ENCODE measurements around the gene PARD3B.

Gene PARD3B

DNA sequence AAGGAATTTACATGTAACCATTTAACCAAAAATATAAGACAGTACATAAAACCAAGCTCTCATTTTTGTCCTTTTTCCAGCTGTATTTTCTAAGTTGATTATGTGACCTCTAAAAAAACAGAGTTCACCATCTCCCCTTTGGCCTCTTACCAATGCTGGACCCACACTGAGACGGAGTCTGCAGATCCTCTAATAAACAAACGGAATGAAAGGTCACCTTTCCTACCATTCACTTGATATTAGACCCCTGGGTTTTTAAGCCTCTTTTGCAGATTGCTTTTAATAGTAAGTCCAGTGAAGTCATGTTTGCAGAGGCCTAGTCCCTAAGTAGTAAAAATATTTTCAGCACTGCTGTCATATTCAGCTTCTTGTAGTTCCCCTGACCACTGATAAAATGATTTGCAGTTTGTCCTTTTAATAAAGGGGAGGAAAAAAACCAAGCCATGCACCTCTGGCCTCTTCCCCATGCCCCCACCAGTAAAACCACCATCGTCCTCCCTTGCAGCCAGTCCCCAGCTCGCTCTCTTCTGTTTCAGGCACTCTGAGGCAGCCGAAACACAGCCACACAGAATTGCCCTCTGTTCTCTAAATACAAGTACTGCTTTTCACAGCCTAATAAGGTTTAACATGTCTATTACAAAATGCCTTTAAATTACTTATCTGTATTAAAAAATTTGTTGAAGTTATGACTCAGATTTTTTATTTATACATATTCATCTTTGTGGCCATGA lies 427.5 kb downstream of the PARD3B start:
- DNase-seq, result no peak

DNA sequence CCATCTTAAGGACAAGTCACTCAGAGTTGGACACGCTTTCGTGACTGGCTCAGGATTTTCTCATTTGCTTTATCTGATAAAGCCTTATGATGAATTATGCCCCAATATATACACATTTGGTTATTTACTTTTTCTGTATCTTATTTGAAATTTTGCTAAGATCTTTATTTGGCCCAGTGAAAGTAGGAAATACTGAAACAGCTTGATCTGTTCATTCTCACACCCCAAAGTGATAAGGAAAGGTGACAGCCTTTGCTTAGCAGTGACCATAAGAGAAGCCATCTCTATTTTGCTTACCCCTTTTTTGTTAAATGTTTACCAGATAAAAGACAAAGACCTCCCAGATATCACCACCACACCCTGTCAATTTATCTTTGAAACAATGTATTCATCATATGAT lies 428.3 kb downstream of the PARD3B start:
- DNase-seq, result no peak

DNA sequence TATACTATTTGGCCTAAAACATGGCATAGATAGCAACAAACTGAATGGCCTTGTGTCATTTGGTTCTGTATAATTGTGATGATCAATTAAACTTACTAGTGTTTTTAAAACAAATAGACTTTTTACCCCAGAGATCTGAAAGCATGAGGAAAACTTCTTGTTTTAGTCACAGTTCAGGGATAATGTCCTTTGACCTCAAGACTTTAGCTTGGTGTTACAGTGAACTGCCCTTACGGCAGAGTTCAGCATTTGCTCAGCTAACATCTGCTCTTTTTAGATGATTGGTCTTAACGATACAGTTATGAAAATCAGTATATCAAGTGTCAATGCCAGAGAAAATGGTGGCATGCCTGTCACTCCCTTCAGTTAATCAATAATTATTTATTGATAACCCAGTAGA lies 429.2 kb downstream of the PARD3B start:
- DNase-seq, result no peak

DNA sequence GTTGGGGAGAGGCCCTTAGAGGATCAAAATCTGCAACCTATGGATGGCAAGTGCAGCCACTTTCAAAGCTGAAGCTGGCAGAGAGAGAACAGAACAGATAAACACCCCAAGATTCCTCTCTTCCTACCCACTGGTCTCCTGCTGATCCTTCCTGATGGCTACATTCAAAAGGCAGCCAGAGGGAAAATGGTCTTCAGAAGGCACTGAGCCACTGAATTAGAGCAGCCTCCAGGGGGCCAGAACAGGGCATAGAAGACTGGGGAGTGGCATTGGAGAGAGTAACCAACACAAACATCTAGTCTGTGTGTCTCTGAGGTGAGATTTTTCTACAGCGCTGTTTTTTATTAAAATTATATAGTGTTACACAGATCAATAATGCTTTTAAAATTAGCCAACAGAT lies 432.6 kb downstream of the PARD3B start:
- DNase-seq, result no peak

DNA sequence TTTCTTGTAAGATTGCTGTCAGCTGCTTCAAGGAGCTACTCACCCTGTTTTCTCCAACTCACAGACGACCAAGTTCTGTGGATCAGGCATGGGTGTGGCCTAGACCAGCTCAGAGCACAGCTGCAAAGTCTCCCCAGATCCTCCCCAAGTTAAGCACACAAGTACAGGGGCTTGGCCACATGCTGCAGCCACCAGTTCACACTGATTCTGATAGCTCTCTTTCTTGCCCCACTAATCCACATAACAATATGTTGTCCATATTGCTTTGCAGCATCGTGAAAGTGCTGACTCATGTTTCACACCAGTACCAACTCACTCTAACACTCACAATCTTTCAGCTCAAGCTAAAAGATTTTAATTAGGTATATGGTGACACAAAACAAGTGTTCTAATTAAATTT lies 437.0 kb downstream of the PARD3B start:
- DNase-seq, result no peak

DNA sequence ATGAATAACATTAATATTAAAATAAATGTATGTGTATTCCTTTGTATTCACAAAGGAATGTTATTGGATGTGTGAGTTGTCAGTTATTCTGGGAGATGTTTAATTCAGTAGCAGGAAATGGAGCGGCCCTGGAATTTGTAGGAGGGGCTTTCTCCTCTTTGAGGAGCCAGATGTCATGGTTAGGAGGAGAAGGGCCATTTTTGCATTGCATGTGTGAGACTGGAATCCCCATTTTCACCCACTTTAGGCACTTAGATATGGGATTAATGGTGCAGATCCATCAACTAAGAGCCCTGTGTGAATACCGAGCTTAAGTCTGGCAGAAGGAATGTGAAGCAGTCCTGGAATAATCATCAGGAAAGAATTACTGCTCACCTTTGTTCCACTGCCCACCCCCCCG lies 439.2 kb downstream of the PARD3B start:
- DNase-seq, result no peak

DNA sequence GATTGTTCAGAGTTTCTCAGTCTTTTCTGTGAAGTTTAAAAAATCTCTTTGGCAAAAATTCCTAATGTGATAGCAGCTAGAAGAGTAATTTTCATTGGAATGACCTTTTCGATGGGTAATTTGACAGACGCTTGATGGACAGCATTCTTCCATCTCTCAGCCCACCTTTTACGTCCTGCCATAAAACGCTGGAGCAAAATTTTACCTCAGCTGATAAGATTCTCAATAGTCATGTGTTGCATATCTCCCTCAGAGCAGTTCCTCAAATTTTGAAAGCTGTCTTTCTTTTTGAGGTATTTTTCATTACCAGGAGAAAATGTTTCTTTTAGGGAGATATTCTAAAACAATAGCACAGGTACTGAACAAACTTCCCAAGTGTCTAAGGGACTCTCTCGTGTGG lies 441.4 kb downstream of the PARD3B start:
- DNase-seq, result no peak

DNA sequence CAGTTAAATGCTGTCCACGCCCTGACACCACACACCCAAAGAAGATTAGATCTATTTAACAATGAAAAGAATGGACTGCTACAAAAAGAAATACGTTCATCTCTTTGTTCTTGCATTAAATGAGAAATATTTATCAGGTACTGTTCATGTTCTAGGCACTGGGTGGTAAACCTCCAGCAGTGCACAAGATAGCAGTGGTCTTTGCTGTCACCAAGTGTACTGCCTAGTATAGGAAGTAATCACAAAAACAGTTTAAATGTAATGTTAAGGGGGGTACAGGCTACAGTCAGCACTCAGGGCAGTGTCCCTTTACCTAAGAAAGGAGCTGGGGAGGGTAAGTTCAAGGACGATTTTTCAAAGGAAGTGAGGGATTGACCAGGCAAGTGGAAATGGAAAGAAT lies 443.6 kb downstream of the PARD3B start:
- no peak for DNase-seq

DNA sequence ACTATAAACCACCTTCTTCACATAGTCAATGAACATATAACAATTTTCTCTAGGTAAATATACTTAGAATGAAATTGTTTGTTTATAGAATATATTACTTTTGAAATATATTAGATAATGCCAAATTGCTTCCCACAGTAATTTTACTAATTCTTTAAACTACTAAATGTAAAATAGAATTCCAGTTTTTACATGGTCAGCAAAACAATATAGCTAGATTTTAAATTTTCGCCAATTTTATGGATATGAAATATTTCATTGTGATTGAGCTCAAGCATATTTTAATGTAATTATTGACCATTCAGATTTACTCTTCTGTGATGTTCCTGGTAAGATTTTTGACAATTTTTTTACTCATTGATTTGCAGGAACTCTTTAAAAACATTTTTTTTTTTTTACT lies 444.6 kb downstream of the PARD3B start:
- DNase-seq, result no peak

DNA sequence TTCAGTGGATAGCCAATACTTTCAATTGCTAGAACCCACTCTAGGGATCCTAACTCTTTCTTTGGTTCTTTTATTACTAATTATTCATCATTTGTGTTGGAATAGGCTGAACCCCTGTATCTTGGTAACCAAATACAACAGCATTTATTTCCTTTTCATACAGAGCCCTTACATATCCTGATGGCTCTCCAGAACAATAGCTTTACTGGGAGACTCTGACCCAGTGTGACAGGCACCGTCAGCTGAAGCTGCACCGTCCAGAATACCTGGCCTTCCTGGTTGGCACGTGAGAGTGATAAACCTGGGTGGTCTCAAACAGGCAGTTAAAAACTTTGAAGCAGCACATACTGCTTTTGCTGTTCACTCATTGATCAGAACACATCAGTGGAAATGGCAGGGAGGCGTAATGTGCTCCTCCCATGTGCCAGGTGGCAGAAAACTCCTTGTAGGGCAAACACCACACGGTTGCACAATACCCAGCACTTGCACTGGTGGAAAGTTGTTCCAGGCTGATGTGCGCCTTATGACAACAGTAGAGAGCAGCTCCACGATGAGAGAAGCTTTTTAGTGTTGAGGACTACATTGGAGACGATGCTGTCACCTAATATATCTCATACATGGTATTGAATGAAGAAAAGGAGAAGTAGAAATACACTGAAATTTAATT lies 456.2 kb downstream of the PARD3B start:
- DNase-seq, result no peak

DNA sequence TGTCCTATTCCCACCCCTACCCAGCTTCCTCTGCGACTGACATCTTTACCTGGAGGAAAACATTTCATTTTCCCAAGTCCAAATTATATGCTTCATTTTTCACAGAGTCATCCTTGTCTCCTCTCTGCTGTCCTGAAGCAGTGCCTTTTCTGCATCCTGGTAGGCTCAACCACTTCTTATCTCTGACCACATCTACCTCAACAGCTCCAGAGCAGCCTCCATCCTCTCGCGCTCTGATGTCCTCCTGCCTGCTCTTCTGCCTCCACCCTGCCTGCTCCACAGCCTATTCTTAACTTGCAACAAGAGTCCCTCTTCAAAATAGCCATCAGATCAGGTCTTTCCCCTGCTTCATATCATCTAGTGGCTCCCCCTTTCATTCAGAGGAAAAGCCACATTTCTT lies 457.1 kb downstream of the PARD3B start:
- DNase-seq, result no peak

DNA sequence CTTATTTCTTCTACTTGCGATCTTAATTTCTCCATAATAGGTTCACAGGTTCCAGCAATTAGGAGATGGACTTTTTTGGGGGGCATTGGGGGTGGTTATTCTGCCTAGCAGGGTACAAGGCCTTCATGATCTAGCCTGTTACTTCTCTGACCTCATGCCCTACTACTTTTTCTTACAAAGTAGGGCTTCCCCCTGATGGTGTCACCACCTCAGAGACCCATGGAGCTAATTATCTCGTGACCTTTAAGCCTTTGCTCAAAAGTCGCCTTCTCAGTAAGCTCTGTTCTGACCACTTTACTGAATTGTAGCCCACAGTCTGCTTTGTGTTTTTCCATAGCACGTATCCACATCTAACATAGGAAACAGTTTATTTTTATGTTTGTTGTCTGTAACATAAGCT lies 458.0 kb downstream of the PARD3B start:
- no peak for DNase-seq

DNA sequence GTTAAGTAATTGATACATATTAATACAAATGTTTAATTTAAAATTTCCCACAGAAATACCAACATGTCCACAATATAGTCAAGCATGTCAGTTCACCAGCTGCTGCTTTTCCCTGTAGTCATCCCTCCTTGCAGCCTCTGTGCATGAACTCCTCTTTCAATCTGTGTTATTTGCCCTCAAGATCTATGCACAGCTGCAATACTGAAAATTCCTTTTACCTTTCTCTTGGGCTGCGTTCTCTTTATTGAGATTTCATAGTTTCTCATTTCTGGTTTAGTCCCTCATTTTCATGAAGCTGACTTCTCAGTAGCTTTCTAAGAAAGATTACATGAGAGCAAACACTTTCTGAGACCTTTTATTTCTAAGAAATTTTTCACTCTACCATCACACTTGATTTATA lies 464.9 kb downstream of the PARD3B start:
- DNase-seq, result no peak

DNA sequence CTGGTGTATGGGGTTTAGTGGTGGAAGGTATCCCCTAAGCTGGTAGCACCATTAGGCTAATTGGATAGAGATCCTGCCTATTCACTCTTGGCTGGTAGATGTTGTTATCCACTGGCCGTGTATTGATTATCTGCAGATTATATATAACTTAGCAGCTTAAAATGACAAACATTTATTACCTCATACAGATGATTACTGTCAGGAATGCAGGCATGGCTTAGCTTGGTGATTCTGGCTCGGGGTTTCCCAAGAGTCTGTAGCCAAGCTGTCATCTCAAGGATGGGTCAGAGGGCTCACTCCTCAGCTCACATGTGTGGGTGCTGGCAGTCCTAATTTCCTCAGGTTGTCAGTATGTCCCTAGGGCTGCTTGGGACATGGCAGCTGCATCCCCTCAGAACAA lies 465.8 kb downstream of the PARD3B start:
- no peak for DNase-seq

DNA sequence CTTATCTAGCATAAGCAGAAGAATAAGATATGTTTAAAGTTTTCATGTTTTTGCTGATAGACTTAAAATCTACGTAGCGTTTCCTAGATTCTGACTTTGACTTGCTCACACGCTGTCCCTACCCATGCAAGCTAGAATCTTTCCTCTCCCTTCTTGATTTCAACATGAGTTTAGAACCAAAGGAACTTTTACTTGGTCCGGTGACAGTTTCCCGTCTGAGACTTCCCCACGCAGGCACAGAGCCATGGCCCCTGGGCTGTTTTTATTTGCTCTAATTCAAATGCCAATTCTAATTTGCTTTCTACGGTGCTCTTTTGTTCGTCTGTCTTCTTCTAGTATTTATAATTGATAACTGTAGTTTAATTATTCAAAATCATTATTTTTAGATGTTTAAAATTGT lies 467.7 kb downstream of the PARD3B start:
- no peak for DNase-seq

DNA sequence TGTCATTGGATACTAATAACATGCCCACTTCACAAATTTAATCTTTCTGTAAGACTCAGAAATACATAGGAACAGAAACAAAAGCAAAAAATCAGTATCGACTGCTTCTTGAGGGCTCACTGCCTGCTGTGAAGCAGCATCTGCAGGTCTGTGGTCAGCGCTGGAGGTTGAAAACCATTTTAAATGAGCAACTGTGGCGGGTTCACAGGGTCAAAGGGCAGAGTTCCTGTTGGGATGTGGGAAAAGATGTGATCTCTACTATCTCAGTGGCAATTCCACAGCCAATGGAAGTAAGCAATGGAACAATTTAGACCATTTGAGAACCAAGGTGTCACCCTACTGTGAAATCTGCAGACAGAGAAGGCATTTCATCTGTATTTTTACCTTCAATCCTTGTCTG lies 468.3 kb downstream of the PARD3B start:
- DNase-seq, result no peak

DNA sequence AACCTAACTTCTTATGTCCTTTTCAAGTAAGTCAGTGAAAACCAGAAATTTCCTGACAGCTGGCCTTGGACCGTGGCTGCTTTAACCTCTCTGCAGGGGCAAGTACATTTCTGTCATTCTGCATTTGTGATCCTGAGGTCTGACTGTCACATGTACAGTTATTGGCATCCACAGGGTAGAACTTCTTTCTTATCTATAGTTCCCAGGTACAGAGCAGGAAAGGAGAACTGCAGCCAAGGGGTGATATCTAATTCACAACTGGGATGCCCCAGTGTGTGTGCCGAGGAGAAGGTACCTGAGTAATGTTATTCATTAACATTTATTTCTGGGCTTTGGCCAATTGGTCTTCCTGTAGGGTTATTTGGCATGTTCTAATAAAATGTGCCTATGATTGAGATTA lies 468.9 kb downstream of the PARD3B start:
- DNase-seq, result no peak

DNA sequence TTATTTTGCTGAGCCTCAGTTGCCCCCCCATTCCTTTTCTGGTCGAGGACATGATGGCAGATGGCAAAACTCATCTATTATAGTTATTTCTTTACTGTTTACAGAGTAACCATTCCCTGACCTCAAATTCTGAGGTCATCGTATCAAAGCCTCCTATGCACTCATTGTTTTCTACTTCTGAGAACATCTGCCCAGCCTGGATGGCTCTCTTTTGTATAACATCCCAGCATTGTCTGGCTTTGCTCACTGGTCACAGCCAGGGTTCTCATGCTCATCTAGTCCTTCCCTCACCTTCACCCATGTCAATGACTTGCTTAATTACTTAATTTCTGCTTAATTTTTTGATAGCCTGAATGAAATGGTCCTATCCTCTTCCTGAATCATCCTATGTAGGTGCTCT lies 472.1 kb downstream of the PARD3B start:
- no peak for DNase-seq

DNA sequence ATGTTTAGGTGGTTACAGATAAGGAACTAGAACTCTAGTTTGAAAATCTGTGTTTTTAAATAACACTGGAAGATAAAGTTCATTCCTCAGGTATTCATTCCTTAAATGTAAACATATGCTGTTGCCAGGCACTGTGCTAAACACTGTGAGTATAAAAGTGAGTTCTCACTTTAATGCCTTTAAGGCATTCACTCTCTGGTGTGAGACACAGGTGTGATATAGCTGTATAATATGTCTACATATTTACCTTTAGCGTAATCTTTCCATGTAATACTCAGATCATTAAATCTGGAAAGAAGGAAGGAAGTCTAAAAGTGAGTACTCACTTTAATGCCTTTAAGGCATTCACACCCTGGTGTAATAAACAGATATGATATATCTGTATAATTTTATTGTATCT lies 472.6 kb downstream of the PARD3B start:
- no peak for DNase-seq

DNA sequence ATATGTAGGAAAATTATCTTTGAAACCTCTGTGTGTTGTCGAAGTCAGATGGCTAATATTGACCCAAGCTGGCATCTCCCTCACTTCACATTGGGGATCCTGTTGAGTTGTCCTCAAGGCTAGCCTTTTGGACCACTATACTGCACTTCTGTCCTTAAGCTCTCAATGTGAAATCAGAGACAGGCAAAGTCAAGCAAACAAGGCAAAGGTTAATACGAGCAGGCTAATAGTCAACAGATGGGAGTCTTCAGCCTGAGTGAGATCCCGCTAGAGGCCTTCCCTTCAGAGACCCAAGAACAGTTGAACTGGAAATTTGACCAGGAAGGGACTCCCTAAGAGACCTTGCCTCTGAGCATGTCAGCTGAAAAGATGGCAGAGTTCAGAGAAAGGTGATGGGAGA lies 475.4 kb downstream of the PARD3B start:
- no peak for DNase-seq

DNA sequence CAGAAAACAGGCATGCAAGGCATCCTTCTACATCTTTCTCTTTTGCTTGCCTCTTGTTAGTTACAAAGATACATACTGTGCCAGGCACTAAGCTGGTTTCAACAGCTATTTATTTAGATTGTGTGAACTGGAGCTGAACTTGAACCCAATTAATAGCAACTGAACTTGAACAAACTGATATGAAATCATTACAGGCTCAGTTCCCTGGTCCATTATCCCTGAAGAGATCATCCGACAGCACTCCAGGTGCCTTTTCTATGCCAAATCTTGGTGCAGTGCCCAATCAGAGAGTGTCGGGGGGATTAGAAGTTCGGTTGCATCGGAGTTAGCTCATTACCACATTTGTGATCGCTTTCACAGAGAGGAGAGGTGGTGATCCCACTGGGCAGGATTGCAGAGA lies 477.6 kb downstream of the PARD3B start:
- no peak for DNase-seq

DNA sequence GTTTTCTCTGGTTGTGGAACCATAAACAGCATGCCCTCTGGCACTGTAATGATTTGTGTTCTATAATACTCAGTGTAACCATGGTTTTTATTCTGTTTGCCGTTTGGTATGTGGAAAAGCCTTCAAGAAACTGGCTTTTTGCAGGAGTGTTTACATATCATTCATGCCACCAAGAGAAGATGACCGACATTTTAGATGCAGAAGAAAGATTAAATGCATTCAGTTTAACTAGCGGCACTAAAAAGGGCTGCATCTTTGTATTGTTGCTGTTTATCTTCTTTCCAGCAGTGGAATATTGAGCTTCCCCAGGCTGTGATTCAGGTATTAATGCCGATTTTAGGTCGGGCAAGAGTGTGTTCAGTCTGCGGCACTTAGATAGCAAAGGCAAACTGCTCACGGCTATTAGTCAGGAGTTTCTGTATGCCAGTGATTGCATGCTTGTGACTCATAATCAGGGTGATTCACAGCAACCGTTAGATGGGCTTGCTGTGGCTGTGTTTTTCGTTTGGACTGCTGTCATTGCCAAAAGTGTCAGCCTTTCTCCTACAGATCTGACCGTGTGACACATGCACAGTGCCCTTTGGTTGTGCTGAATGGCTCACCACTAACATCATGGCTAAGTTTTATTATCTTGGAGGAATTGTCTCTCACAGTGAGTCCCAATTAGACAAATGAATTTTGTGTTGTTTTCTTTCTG lies 479.7 kb downstream of the PARD3B start:
- no peak for DNase-seq

DNA sequence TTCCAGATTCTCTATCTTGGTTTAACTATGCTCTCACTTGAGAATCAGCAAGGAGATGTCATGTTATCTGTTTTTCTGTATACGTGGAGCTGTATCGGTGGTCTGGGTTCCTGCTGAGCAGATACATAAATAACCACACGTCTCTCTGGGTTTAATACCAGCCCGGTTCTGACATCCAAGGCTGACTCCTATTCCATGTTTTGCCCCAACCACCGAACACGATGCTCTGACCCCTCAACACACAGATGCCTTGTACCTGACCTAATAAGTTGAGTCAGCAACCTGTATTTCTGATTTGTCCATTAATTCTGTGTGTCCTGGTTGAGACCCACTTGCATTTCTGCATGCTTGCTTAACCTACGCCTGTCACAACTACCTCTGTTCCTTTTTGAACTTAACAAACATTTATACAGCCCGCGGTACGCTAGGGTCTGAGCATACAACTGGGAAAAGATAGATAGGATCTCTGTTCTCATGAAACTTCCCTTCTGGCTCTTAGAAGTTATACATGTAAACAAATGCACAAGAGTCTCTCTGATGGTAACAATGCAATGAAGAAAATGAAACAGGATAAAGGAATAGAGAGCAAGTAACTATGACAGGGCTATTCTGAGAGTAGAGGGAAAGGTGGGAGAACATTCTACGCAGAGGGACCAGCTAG lies 480.4 kb downstream of the PARD3B start:
- DNase-seq, result no peak

DNA sequence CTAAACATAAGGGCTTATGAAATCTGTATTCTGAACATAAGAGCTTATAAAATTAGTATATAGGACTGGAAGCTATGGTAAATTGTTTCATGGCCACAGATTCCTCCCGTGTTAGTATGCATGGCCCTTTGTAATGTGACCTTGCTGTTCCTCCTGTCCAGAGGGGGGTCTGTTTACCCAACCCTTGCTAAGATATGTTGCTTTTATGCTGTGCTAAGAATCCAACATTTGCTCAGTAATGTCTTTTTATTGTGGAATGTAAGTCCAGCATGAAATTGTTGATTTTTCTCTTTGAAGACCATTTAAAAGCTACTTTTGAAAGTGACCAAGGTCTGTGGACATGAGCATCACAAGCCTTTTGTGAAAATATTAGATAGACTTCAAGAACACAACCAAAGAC lies 485.4 kb downstream of the PARD3B start:
- no peak for DNase-seq

All from cortex of kidney (tissue), 1 donor.